HUDEP-2 (cell line): Measurements from ENCODE around the gene DYRK1B.
A peak's percentile ranks its signal among the peaks of the same experiment; 100 is the strongest.

ENCODE experiments used
- DNase-seq, 76 experiments: peaks; one replicate each; lab custom pipeline; 2025; ENCODE audit not compliant: unreplicated experiment in 76 of 76; lab: John Stamatoyannopoulos, UW

Gene DYRK1B

GRCh38 chr19:39832341-39833083 is 1.4 kb downstream of the DYRK1B start:
- peak in 1 of 76 experiments; percentile 9 for DNase-seq

GRCh38 chr19:39831679-39832078 is 2.3 kb downstream of the DYRK1B start:
- DNase-seq, result no peak

GRCh38 chr19:39830847-39831246 is 3.1 kb downstream of the DYRK1B start:
- no peak for DNase-seq

- no peak for DNase-seq
These were observed 3.6 kb downstream of the DYRK1B start for GRCh38 chr19:39830406-39830805.

GRCh38 chr19:39829702-39830275 is 4.2 kb downstream of the DYRK1B start:
- DNase-seq, result no peak

- no peak for DNase-seq
These were observed 5.3 kb downstream of the DYRK1B start for GRCh38 chr19:39828654-39829032.

GRCh38 chr19:39828015-39828653 is 5.8 kb downstream of the DYRK1B start:
- no peak for DNase-seq

GRCh38 chr19:39827216-39827615 is 6.7 kb downstream of the DYRK1B start:
- DNase-seq, result no peak

GRCh38 chr19:39826311-39826945 is 7.5 kb downstream of the DYRK1B start:
- no peak for DNase-seq

GRCh38 chr19:39825531-39826076 is 8.4 kb downstream of the DYRK1B start:
- no peak for DNase-seq

GRCh38 chr19:39825093-39825463 is 8.9 kb downstream of the DYRK1B start:
- no peak for DNase-seq

- DNase-seq, result peak in 74 of 76 experiments; percentile 51 to 95 (median 84)
These were observed 9.5 kb downstream of the DYRK1B start for GRCh38 chr19:39824143-39825092.

GRCh38 chr19:39823686-39824085 is 10.3 kb downstream of the DYRK1B start:
- DNase-seq, result peak in 1 of 76 experiments; percentile 16

GRCh38 chr19:39820696-39821095 is 13.3 kb downstream of the DYRK1B start:
- DNase-seq, result no peak

GRCh38 chr19:39819786-39820185 is 14.2 kb downstream of the DYRK1B start:
- DNase-seq, result no peak

GRCh38 chr19:39818626-39819097 is 15.3 kb downstream of the DYRK1B start:
- no peak for DNase-seq

- no peak for DNase-seq
These were observed 15.9 kb downstream of the DYRK1B start for GRCh38 chr19:39817888-39818561.

GRCh38 chr19:39816287-39817048 is 17.5 kb downstream of the DYRK1B start:
- no peak for DNase-seq

- DNase-seq, result no peak
These were observed 19.4 kb downstream of the DYRK1B start for GRCh38 chr19:39814595-39814994.
